Ramos (cell line): ENCODE measurements around the gene CLCF1.

Experiments
- in situ Hi-C: fragments of 300-500 bp; cut with MboI; formaldehyde crosslinking; loops from one replicate; pipeline ENCODE4 v1.14.3; 2022; ENCODE audit warnings: low sequenced_read_pairs; ENCODE audit not compliant: unreplicated experiment

CLCF1 gene

DNA sequence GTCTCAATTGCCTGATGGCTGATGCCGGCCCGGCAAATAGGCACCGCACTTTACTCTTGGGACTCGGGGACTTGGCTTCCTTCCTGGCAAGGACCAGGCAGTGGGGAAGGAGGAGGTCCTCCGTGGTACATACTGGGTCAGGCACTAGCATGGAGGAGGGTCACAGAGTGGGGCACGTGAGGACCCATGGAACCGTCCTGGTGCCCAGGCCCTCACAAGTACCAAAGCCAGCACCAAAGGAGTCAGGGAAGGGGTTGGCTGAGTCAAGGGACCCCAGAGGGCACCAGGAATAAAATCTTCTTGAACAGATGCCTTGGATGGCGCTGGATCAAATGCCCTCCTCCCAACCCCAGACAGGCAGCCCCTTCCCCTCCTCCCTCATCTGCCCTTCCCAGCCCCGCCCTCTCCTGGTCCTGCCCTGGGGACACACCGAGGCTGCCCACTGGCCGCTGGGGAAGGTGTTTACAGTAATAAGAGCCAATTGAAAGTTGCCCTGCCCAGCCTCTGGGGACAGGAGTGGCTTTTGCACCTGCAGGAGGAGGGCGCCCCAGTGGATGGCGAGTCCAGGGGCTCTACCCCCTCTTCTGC lies 36.5 kb upstream of the CLCF1 start:
- in situ Hi-C loops, result loop anchor here (10.0 kb wide), 1 partner anchor 55 kb away; the partner anchor contains the start of gene TMEM134

DNA sequence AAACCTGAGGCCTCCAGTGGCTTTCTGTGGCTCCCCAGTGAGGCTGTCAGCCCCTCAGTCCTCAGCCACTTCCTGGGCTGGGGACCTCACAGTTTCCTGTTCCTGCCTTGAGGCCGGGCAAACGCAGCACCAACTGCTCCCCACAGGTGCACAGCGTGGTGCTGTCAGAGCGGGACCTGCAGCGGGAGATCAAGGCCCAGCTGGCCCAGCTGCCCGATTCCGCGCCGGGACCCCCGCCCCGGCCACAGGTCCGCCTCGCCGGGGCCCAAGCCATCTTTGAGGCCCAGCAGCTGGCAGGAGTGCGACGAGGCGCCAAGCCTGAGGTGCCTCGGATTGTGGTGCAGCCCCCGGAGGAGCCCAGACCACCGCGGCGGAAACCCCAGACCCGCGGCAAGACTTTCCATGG lies 35.9 kb upstream of the CLCF1 start:
- in situ Hi-C loops, result loop anchor here (10.0 kb wide), 1 partner anchor 56 kb away; the partner anchor contains the start of gene TMEM134

DNA sequence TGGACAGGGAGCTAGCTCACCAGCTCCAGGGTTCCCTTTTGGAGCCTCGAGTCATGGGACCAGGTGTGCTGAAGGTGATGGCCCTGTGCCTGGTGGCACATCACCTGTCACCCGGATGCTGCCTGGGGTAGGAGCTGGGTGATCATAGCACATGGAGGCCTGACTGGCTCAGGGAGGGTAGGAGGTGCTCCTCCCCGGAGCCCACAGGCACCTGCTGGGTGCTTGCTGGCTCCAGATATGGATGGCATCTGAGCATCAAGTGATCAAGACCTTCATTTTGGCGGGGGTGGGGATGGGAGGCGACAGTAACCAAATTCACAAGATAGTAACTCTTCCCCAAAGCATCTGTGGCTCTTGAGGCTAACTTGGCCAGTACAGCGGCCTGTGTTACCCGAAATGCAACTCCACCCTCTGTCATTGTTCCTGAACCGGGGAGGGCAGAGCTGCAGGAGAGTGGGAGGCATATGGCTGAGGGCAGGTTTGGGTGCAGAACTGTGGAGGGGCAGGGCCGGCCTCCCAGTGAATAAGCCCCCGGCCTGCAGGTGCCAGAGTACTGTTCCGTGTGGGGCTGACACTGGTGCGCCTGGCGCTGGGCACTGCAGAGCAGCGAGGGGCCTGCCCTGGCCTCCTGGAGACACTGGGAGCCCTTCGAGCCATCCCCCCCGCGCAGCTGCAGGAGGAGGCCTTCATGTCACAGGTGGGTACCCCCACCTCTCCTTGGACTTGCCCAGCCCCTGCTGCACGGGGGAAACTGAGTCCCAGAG lies 35.2 kb upstream of the CLCF1 start:
- in situ Hi-C loops, result loop anchor here (10.0 kb wide), 1 partner anchor 56 kb away; the partner anchor contains the start of gene TMEM134

DNA sequence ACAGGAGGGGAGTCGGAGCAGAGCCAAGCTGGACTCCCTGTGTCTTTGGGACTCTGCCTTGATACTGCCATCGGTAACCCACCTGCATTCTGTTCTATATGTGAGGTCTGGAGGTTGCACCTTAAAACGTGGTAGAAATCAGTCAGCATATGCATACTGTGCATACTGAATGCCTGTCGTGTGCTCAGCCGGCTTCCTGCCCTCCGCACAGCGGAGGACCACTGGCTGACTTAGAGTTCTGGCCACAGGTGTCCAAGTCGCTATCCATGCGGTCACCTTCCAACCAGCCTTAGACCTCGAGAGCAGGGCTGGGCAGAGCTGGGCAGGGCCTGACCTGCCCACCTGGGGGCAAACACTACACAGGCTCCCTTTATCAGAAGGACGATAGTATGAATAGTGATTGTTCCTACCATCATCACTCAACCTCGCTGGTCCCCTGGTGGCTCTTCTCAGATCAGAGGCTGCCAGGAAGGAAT lies 34.3 kb upstream of the CLCF1 start:
- in situ Hi-C loops, result loop anchor here (10.0 kb wide), 1 partner anchor 57 kb away; the partner anchor contains the start of gene TMEM134

DNA sequence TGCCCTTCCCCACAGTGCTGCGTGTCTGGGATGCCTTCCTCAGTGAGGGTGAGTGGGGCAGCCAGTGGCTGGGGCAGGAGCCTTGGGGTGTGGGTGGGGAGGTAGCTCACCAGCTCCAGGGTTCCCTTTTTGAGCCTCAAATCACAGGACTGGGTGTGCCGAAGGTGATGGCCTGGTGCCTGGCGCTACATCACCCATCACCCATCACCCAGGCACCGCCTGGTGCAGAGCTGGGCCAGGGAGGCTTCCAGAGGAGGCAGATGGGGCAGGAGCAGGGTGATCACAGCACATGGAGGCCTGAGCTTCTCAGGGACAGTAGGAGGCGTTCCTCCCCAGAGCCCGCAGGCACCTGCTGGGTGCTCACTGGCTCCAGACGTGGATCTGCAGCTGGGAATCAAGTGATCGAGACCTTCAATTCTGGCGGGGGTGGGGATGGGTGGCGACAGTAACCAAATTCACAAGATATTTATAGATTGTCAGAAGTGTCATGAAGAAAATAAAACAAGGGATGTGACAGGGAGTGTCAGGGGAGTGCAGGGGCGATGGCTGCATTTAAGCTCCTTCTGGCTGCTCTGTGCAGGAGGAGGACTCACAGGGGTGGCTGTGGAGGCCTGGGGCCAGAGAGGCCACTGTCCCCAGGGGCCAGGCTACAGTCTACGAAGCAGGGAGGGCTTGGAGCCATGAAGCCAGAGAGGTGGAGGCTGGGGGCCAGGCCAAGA lies 33.7 kb upstream of the CLCF1 start:
- in situ Hi-C loops, result loop anchor here (10.0 kb wide), 1 partner anchor 58 kb away; the partner anchor contains the start of gene TMEM134

DNA sequence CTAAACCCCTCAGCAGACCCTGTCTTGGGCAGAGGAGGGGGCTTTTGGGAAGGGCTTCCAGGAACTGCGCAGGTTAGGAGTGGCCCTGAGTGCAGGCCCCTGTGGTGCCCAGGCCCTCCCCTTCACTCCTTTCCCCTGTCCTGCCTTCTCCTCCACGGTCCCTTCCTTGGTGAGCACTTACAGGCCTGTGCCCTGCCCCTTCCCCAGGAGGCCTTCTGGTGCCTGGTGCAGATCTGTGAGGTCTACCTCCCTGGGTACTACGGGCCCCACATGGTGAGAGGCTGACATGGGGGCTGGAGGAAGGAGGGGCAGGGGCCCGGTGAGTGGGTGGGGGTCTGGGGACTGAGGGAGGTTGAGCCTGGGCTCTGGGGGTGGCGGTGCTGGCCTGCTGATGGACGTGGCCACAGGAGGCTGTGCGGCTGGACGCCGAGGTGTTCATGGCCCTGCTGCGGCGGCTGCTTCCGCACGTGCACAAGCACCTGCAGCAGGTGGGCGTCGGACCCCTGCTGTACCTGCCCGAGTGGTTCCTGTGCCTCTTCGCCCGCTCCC lies 33.1 kb upstream of the CLCF1 start:
- in situ Hi-C loops, result loop anchor here (10.0 kb wide), 1 partner anchor 58 kb away; the partner anchor contains the start of gene TMEM134

DNA sequence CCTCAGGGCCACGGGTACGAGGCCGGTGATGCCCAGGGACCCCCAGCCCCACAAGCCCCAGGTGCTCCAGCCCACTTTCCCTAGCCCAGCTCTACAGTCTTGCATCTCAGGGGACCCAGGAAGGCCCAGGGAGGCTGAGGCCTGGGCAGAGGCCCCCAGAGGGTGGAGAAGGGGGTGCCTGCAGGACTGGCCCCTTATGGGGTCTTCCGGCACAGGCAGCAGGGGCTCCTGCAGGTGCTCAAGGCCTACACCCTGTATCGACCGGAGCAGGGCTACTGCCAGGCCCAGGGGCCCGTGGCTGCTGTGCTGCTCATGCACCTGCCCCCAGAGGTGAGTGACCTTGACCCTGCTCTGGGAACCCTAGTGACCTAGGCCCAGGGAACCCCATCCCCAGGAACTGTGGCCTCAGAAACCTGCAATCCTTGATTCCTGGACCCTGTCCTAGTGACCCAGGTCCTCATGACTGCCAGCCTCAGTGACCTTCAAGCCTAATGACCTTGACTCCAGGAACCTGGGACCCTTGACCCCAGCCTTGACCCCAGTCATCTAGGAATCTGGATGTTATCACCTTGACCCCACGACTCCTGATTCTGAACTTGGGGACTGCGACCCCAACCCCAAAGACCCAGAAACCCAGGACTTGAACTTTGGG lies 32.4 kb upstream of the CLCF1 start:
- in situ Hi-C loops, result loop anchor here (10.0 kb wide), 1 partner anchor 59 kb away; the partner anchor contains the start of gene TMEM134

DNA sequence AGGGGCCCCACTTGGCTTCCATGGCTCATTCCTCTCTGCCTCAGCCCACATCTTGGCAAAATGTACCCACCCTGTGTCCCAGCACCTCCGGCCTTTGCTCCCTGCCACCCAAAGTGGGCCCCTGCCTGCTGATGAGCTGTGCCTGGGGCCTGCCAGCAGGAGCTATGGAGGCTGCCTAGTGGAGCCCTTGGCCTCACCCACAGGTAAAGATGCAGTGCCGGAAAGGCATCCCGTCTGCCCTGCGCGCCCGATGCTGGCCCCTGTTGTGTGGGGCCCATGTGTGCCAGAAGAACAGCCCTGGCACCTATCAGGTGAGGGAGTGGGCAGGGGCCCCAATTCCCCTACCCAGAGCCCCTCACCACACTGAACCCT lies 31.8 kb upstream of the CLCF1 start:
- in situ Hi-C loops, result loop anchor here (10.0 kb wide), 1 partner anchor 60 kb away; the partner anchor contains the start of gene TMEM134

DNA sequence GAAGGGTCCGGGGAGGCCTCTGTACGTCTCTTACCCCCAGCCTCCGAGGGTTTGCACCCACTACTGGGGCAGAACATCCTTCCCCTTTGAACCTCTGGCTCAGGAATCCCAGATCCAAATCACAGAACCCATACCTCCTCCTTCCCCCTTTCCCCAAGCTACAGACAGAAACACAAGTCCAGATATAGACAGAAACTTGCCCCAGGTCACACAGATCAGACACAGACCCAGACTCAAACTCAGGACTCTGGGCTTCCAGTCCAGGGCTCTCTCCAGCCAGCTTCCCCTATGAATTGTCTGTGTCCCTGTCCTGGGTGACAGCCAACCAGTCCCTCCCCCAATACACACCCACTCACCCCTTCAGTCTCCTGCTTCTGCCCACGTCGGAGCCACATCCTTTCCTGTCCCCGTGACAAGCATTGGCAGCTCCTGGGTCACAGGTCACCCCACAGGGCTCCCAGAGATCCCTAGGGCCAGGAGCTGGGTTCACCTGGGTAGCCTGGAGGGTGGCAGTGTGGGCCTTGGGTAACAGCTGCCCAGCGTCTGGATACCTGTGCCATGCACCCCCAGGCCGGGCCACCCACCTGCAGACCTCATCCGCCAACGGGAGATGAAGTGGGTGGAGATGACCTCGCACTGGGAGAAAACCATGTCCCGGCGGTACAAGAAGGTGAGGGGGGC lies 31.3 kb upstream of the CLCF1 start:
- in situ Hi-C loops, result loop anchor here (10.0 kb wide), 1 partner anchor 60 kb away; the partner anchor contains the start of gene TMEM134

DNA sequence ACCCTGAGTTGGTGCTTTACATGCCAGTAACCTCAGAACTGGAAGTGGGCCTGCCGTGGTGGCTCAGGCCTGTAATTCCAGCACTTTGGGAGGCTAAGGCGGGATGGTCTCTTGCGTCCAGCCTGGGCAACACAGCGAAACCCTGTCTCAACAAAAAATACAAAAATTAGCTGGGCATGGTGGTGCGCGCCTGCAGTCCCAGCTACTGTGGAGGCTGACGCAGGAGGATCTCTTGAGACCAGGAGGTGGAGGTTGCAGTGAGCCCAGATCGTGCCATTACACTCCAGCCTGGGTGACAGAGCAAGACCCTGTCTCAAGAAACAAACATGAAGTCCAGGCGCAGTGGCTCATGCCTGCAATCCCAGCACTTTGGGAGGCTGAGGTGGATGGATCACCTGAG lies 29.7 kb upstream of the CLCF1 start:
- in situ Hi-C loops, result loop anchor here (10.0 kb wide), 1 partner anchor 62 kb away; the partner anchor contains the start of gene TMEM134

DNA sequence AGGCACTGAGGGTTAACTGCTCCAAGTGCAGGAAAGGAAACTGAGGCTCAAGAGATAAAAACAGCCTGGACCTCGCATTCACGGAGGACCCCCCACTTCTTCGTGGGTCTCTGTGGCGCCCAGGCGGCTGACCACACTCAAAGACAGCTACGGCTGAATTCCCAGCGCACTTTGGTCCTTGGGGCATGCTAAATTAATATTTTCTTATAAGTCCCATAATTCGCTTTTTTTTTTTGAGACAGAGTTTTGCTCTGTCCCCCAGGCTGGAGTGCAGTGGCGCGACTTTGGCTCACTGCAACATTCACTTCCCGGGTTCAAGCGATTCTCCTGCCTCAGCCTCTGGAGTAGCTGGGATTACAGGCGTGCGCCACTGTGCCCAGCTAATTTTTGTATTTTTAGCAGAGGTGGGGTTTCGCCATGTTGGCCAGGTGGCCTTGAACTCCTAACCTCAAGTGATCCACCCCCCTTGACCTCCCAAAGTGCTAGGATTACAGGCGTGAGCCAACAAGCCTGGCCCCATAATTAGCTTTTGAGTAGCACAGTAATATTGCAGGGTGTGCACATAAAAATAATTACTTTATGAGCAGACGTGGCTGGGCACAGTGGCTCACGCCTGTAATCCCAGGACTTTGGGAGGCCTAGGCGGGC lies 28.9 kb upstream of the CLCF1 start:
- in situ Hi-C loops, result loop anchor here (10.0 kb wide), 1 partner anchor 62 kb away; the partner anchor contains the start of gene TMEM134

DNA sequence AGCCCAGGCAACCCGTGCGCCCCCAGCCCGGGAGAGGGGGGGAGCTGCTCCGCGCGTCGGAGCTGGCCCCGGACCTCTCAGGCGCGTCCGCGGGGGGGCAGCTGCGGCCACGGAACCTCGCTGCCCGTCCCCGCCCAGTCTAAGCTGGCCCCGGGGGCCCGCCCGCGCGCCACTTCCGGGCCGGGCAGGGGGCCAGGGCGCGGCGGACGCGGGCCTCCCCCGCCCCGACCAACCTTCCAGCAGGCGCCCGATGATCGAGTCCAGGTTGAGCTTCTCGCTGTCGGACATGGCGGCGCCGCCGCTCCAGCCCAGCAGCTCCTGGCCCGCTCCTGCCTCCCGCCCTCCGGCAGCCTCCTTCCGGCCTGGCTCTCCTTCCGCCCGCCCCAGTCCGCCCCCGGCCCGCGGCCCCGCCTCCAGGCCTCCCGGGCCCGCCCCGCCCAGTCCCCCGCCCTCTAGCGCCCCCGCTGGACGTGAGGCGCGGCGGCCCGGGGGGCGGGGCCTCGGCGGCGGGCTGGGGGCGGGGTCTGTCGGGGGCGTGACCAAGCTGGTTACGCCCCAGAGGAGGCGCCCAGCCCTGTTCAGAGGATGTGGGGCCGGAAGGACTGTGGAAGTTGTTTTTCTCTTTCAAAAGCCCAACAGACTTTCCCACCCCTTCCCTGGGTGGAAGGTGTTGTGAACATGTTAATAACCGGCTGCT lies 28.2 kb upstream of the CLCF1 start, which contains the start of gene PPP1CA:
TSS of gene PPP1CA (minus strand) at position 364 of the 697 bp plus-strand sequence. CDS start at position 288, 76 bp downstream.
- in situ Hi-C loops, result loop anchor here (10.0 kb wide), 1 partner anchor 63 kb away; the partner anchor contains the start of gene TMEM134

DNA sequence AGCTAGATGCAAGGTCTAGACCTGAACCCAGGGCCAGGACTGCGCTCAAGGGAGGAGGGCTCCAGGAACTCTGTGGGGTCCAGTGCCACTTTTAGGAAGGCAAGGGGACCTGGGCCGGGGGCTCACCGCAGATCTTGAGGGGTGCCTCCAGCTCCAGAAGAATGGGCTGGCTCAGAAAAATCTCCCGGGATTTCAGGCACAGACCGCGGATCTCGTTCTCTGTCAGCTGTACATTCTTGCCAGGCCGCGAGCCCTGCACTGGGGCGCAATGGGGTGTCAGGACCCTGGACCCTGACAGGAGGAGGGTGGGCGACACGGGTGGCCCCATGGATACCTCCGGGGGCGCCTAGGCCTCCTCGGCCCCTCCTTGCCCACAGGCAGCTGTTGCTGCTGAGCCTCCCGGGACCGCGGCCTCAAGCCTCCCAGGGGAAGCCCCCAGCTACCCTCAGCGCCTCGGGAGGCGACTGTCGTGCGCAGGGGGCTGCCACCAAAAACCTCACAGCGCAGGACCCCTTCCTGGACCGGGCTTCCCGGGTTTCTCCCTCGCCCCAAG lies 27.6 kb upstream of the CLCF1 start:
- in situ Hi-C loops, result loop anchor here (10.0 kb wide), 1 partner anchor 64 kb away; the partner anchor contains the start of gene TMEM134

DNA sequence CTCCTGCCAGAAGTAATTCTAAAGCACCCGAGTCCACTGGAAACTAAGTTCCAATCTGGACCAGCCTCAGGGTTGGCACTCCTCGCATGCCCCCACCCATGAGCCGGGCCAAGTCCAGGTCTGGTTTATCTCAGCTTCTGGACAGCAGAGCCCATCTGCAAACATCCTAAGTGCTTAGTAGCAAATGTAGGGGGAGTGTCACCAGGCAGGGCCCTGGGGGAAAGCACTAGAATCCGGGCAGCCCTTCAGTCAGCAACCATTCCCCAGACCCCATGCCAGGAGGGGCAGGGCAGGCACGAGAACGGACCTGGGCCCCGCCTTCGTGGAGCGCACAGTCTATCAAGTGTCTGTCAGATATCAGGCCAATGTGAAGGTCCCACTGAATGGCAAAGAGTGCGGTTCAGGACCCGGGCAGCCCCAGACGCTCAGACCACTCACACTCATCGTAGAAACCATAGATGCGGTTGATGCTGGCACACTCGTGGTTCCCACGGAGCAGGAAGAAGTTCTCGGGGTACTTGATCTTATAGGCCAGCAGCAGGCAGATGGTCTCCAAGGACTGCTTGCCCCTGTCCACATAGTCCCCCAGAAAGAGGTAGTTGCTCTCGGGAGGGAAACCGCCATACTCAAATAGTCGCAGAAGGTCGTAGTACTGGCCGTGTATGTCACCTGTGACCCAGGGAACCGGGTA lies 27.0 kb upstream of the CLCF1 start:
- in situ Hi-C loops, result loop anchor here (10.0 kb wide), 1 partner anchor 64 kb away; the partner anchor contains the start of gene TMEM134

DNA sequence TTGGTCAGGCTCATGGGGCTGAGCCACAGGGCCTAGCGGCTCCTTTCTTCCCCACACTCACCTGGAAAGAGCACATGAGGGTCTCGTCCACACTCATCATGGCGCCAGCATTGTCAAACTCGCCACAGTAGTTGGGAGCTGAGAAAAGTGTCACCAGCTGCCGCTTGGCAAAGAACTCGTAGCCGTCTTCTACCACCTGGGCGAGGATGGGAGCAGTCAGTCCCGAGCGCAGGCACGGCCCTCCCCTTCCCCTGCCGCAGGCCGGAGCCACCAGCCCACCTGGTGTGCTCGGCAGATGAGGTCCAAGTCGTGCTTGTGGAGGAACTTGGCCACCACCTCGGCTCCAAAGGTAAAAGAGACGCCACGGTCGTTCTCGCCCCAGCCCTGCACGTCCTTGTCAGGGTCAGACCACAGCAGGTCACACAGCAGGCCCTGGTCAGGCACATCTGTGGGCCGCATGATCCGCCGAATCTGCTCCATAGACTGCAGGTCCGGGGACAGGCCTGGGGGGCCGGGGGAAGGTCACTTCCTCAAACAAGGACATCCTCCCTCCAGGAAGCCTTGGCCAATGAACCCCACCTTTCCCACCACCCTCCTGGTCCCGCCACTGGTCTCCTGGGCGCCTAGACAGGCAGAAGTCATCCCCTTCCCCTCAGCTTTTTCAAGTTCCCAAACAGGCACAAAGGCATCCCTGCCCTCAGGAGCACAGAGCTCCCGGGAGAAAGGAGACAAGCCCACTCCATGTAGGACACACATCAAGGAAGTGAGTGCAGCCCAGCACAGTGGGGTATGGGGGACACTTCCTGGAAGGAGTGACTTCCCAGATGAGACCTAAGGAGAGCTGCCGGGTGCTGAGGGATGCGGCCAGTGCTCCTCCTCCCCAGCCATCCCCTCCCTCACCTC lies 25.5 kb upstream of the CLCF1 start:
- in situ Hi-C loops, result no loop called here
